ENCODE results near the gene RGS18.
"Not testable (repeated sequence)": the region's sequence is repeated elsewhere in the genome, so short reads cannot be mapped to it uniquely, and the experiment has no call there.

Gene RGS18

GRCh38 chr1:192147221-192147620 lies 11.0 kb upstream of the RGS18 start:
- Histone ChIP-seq H3K4me1 (ENCODE audit: insufficient read depth, low read length) (no peaks in the 10 kb centered on the region), H3K36me3 (ENCODE audit: insufficient read depth, low read length) (no peaks in the 10 kb centered on the region), H3K4me3 (ENCODE audit: low read length) (no peak overlapping the region), H2AFZ (ENCODE audit: low read depth, low read length) (no peak overlapping the region), H3K27me3 (ENCODE audit: insufficient read depth, low read length) (no peaks in the 10 kb centered on the region), H3K9me3 (ENCODE audit: low read length) (no peaks in the 10 kb centered on the region)

GRCh38 chr1:192147696-192148095 lies 10.6 kb upstream of the RGS18 start:
- Histone ChIP-seq H3K36me3 (ENCODE audit: insufficient read depth, low read length) (no peaks in the 10 kb centered on the region), H3K4me3 (ENCODE audit: low read length) (no peak overlapping the region), H3K9me3 (ENCODE audit: low read length) (no peaks in the 10 kb centered on the region), H3K27me3 (ENCODE audit: insufficient read depth, low read length) (no peaks in the 10 kb centered on the region), H2AFZ (ENCODE audit: low read depth, low read length) (no peak overlapping the region), H3K4me1 (ENCODE audit: insufficient read depth, low read length) (no peaks in the 10 kb centered on the region)

- H3K27me3 ChIP-seq (ENCODE audit: insufficient read depth, low read length): no peaks in the 10 kb centered on the region
- no peak overlapping the region for H3K4me3 ChIP-seq (ENCODE audit: low read length)
- H3K4me1 ChIP-seq (ENCODE audit: insufficient read depth, low read length): no peaks in the 10 kb centered on the region
- H2AFZ ChIP-seq (ENCODE audit: low read depth, low read length): no peak overlapping the region
- no peaks in the 10 kb centered on the region for H3K9me3 ChIP-seq (ENCODE audit: low read length)
- no peaks in the 10 kb centered on the region for H3K36me3 ChIP-seq (ENCODE audit: insufficient read depth, low read length)
These were observed 7.1 kb upstream of the RGS18 start for GRCh38 chr1:192151176-192151575.

GRCh38 chr1:192153276-192153675 lies 5.0 kb upstream of the RGS18 start:
- Histone ChIP-seq H2AFZ (ENCODE audit: low read depth, low read length) (no peak overlapping the region), H3K9me3 (ENCODE audit: low read length) (no peaks in the 10 kb centered on the region), H3K4me1 (ENCODE audit: insufficient read depth, low read length) (no peaks in the 10 kb centered on the region), H3K36me3 (ENCODE audit: insufficient read depth, low read length) (no peaks in the 10 kb centered on the region), H3K4me3 (ENCODE audit: low read length) (no peak overlapping the region), H3K27me3 (ENCODE audit: insufficient read depth, low read length) (no peaks in the 10 kb centered on the region)

GRCh38 chr1:192157067-192157466 lies 1.2 kb upstream of the RGS18 start:
- Histone ChIP-seq H2AFZ (ENCODE audit: low read depth, low read length) (no peak overlapping the region), H3K27me3 (ENCODE audit: insufficient read depth, low read length) (no peaks in the 10 kb centered on the region), H3K4me1 (ENCODE audit: insufficient read depth, low read length) (no peaks in the 10 kb centered on the region), H3K9me3 (ENCODE audit: low read length) (no peaks in the 10 kb centered on the region), H3K4me3 (ENCODE audit: low read length) (no peak overlapping the region), H3K36me3 (ENCODE audit: insufficient read depth, low read length) (no peaks in the 10 kb centered on the region)

- no peaks in the 10 kb centered on the region for H3K36me3 ChIP-seq (ENCODE audit: insufficient read depth, low read length)
- H3K9me3 ChIP-seq (ENCODE audit: low read length): no peaks in the 10 kb centered on the region
- no peaks in the 10 kb centered on the region for H3K4me1 ChIP-seq (ENCODE audit: insufficient read depth, low read length)
- H3K4me3 ChIP-seq (ENCODE audit: low read length): no peak overlapping the region
- no peak overlapping the region for H2AFZ ChIP-seq (ENCODE audit: low read depth, low read length)
- no peaks in the 10 kb centered on the region for H3K27me3 ChIP-seq (ENCODE audit: insufficient read depth, low read length)
These were observed 752 bp downstream of the RGS18 start for GRCh38 chr1:192159014-192159413.

- Histone ChIP-seq H2AFZ (ENCODE audit: low read depth, low read length) (no peak overlapping the region), H3K27me3 (ENCODE audit: insufficient read depth, low read length) (no peaks in the 10 kb centered on the region), H3K36me3 (ENCODE audit: insufficient read depth, low read length) (no peaks in the 10 kb centered on the region), H3K4me3 (ENCODE audit: low read length) (no peak overlapping the region), H3K9me3 (ENCODE audit: low read length) (no peaks in the 10 kb centered on the region), H3K4me1 (ENCODE audit: insufficient read depth, low read length) (no peaks in the 10 kb centered on the region)
These were observed 1.5 kb downstream of the RGS18 start for GRCh38 chr1:192159781-192160180.

- Histone ChIP-seq H3K36me3 (ENCODE audit: insufficient read depth, low read length) (no peaks in the 10 kb centered on the region), H3K27me3 (ENCODE audit: insufficient read depth, low read length) (no peaks in the 10 kb centered on the region), H3K4me1 (ENCODE audit: insufficient read depth, low read length) (no peaks in the 10 kb centered on the region), H2AFZ (ENCODE audit: low read depth, low read length) (no peak overlapping the region), H3K4me3 (ENCODE audit: low read length) (no peak overlapping the region), H3K9me3 (ENCODE audit: low read length) (no peaks in the 10 kb centered on the region)
These were observed 1.9 kb downstream of the RGS18 start for GRCh38 chr1:192160196-192160595.

- H2AFZ ChIP-seq (ENCODE audit: low read depth, low read length): no peak overlapping the region
- H3K36me3 ChIP-seq (ENCODE audit: insufficient read depth, low read length): no peaks in the 10 kb centered on the region
- H3K4me3 ChIP-seq (ENCODE audit: low read length): no peak overlapping the region
- no peaks in the 10 kb centered on the region for H3K4me1 ChIP-seq (ENCODE audit: insufficient read depth, low read length)
- H3K9me3 ChIP-seq (ENCODE audit: low read length): no peaks in the 10 kb centered on the region
- no peaks in the 10 kb centered on the region for H3K27me3 ChIP-seq (ENCODE audit: insufficient read depth, low read length)
These were observed 3.7 kb downstream of the RGS18 start for GRCh38 chr1:192161976-192162375.

GRCh38 chr1:192162376-192162775 lies 4.1 kb downstream of the RGS18 start:
- H3K4me3 ChIP-seq (ENCODE audit: low read length): no peak overlapping the region
- H3K36me3 ChIP-seq (ENCODE audit: insufficient read depth, low read length): no peaks in the 10 kb centered on the region
- H3K4me1 ChIP-seq (ENCODE audit: insufficient read depth, low read length): no peaks in the 10 kb centered on the region
- no peaks in the 10 kb centered on the region for H3K27me3 ChIP-seq (ENCODE audit: insufficient read depth, low read length)
- no peaks in the 10 kb centered on the region for H3K9me3 ChIP-seq (ENCODE audit: low read length)
- H2AFZ ChIP-seq (ENCODE audit: low read depth, low read length): no peak overlapping the region

- H3K4me1 ChIP-seq (ENCODE audit: insufficient read depth, low read length); H3K4me3 ChIP-seq (ENCODE audit: low read length); H3K27me3 ChIP-seq (ENCODE audit: insufficient read depth, low read length); H3K36me3 ChIP-seq (ENCODE audit: insufficient read depth, low read length); H2AFZ ChIP-seq (ENCODE audit: low read depth, low read length); H3K9me3 ChIP-seq (ENCODE audit: low read length): not testable (repeated sequence)
These were observed 6.7 kb downstream of the RGS18 start for GRCh38 chr1:192165002-192165401.

- Histone ChIP-seq H3K36me3 (ENCODE audit: insufficient read depth, low read length) (no peaks in the 10 kb centered on the region), H2AFZ (ENCODE audit: low read depth, low read length) (no peak overlapping the region), H3K27me3 (ENCODE audit: insufficient read depth, low read length) (no peaks in the 10 kb centered on the region), H3K9me3 (ENCODE audit: low read length) (no peaks in the 10 kb centered on the region), H3K4me1 (ENCODE audit: insufficient read depth, low read length) (peaks cover 10% of the 10 kb centered on the region), H3K4me3 (ENCODE audit: low read length) (no peak overlapping the region)
These were observed 8.7 kb downstream of the RGS18 start for GRCh38 chr1:192167011-192167410.

GRCh38 chr1:192167911-192168700 lies 9.8 kb downstream of the RGS18 start:
- no peak overlapping the region for H3K4me3 ChIP-seq (ENCODE audit: low read length)
- H3K36me3 ChIP-seq (ENCODE audit: insufficient read depth, low read length): no peaks in the 10 kb centered on the region
- H3K9me3 ChIP-seq (ENCODE audit: low read length): no peaks in the 10 kb centered on the region
- no peak overlapping the region for H2AFZ ChIP-seq (ENCODE audit: low read depth, low read length)
- H3K4me1 ChIP-seq (ENCODE audit: insufficient read depth, low read length): peaks cover 10% of the 10 kb centered on the region
- no peaks in the 10 kb centered on the region for H3K27me3 ChIP-seq (ENCODE audit: insufficient read depth, low read length)

- Histone ChIP-seq H3K4me3 (ENCODE audit: low read length) (no peak overlapping the region), H2AFZ (ENCODE audit: low read depth, low read length) (no peak overlapping the region), H3K9me3 (ENCODE audit: low read length) (no peaks in the 10 kb centered on the region), H3K27me3 (ENCODE audit: insufficient read depth, low read length) (no peaks in the 10 kb centered on the region), H3K36me3 (ENCODE audit: insufficient read depth, low read length) (no peaks in the 10 kb centered on the region), H3K4me1 (ENCODE audit: insufficient read depth, low read length) (peaks cover 10% of the 10 kb centered on the region)
These were observed 10.7 kb downstream of the RGS18 start for GRCh38 chr1:192168964-192169363.

Data from neuron (in vitro differentiated cells).